GM18499 (cell line): Measurements from ENCODE around the gene CCDC9B.

Experiments
- ATAC-seq: cut with Tn5 transposase; IDR thresholded peaks from one replicate; pipeline ENCODE4 v1.9.1; 2021; ENCODE audit warnings: moderate number of reproducible peaks; ENCODE audit not compliant: insufficient read depth, unreplicated experiment

CCDC9B gene

GRCh38 chr15:40340740-40341400 lies at the start of gene CCDC9B:
Gene CCDC9B (minus strand): TSS chr15:40340939. CDS start chr15:40340819, 120 bp downstream.
- no peak for ATAC-seq

GRCh38 chr15:40389824-40390595 lies 49.3 kb upstream of the CCDC9B start:
- ATAC-seq, result no peak

- no peak for ATAC-seq
Measured at GRCh38 chr15:40388941-40389823, 48.4 kb upstream of the CCDC9B start.

DNA sequence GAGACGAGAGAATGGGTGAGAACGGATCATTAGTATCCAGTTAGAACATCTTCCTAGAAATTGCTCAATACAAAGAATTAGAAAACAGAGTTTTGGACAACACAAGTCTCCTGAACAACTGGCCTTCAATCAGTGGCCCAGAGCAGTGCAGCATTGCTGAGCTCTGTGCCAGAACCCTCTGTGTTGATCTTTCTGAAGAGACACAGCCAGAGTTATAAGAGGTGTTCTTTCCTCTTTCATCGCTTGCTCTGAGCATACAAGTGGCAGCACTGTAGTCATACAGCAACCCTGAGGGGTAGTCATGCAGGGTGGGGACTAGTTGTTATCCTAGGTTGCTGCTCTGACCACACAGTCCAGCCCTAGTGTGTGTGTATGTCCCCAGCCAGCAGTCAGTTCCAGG lies 45.7 kb upstream of the CCDC9B start:
- no peak for ATAC-seq

DNA sequence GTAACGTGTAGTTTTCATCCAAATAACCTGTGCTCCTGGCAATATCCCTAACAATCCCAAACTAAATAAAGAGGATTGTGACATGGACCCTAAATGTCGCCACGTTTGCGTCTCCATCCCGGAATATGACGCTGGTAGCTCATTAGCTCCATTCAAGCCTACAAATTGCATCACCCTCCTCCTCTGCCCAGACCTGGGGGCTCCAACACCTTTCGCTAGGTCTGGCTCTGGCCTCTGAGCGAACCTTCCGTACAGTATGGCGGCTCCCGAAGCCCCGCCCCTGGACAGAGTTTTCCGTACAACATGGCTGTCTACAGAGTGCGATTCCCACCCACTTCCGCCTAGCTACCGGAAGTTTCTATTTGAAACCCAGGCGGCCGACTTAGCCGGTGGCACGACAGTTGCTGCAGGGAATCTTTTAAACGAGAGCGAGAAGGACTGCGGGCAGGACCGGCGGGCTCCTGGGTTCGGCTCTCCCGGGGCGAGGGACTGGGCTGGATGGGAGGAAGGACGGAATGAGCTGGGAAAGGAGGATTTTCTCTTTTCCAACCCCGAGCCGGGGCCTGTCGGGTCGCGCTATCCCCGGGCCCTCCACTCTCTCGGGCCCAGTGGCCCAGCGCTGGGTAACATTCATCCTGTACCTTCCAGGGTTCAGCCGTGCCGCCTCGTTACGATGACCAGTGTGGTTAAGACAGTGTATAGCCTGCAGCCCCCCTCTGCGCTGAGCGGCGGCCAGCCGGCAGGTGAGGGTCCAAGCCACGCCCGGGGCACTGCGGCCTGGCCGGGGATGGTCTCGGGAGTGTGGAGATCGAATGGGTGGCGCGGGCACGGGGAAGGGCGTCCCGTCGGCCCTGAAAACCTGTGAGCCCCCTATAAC lies 42.1 kb upstream of the CCDC9B start, which contains the start of gene KNSTRN:
Gene KNSTRN (plus strand): TSS at position 142 of the 877 bp plus-strand sequence. CDS start 115 bp downstream, at position 257.
- peak; percentile 87 for ATAC-seq

DNA sequence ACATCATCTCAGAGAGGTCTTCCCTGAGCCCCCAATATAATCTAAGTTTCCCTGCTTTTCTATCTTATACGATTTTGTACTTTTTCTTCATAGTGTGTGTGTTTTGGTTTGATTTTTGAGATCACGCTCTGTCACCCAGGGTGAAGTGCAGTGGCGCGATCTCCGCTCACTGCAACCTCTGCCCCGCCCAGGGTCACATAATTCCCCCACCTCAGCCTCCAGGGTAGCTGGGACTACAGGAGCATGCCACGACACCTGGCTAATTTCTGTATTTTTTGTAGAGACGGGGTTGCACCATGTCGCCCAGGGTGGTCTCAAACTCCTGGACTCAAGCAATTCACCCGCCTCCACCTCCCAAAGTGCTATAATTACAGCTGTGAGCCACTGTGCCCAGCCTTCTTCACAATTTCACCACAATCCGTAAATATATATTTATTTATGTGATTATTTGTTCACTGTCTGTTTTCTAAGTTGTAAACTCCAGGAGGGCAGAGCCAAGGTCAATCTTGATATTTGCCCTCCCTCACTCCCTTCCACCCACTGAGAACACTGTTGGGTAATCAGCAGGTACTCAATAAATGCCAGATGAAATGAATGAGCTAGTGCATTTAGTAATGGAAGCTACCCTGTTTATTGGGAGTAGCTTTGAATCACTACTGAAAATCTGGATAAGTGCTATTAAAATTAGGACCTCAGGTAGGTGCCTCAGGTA lies 41.2 kb upstream of the CCDC9B start:
- no peak for ATAC-seq

DNA sequence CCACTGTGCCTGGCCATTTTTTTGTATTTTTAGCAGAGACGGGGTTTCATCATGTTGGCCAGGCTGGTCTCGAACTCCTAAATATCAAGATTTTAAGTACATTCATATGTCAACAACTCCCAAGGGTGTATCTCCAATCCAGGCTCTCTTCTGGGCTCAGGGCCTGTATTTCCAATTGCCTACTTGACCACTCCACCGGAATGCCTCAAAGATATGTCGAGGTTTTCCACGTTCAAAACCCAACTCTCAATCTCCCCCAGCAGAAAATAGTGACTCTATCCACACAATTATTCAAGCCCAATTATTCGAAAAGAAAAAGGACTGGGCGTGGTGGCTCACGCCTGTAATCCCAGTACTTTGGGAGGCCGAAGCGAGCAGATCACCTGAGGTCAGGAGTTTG lies 39.9 kb upstream of the CCDC9B start:
- no peak for ATAC-seq

DNA sequence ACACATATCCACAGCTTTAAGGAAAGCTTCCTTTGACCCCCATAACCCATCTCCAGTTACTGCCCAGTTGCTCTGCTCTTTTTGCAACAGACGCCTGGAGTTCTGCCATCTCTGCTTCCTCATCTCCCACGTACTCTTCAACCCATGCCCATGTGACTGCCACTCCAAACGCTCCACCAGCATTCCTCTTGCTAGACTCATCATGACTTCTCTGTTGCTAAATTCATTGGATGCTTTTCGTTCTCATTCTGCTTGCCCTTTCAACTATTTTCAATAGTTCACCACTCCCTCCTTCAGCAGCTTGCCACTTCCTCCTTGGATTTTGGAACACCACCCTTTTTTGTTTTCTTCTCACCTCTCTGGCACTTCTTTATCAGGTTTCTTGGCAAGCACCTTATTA lies 39.1 kb upstream of the CCDC9B start:
- no peak for ATAC-seq

GRCh38 chr15:40379374-40379773 lies 38.6 kb upstream of the CCDC9B start:
- ATAC-seq, result no peak

GRCh38 chr15:40377606-40378005 lies 36.9 kb upstream of the CCDC9B start:
- ATAC-seq, result no peak

- ATAC-seq, result no peak
Measured at GRCh38 chr15:40372981-40373380, 32.2 kb upstream of the CCDC9B start.

- no peak for ATAC-seq
Measured at GRCh38 chr15:40369971-40370370, 29.2 kb upstream of the CCDC9B start.

DNA sequence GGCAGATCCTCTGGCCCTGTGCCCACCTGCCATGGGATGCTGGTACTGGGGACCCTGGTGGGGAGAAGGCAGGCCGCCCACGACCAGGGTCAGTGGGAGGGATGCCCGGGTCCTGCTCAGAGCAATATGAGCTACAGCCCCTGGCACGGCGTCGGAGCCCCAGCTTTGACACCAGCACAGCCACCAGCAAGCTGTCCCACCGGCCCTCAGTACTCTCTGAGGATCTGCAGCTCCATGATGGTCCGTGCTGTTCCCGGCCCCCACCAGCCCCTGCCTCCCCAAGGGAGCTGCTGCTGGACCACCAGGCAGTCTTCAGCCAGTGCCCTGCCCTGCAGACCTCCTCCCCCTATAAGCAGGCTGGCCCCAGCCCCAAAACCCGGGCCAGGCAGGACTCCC lies 28.7 kb upstream of the CCDC9B start:
- no peak for ATAC-seq

GRCh38 chr15:40368719-40369473 lies 28.2 kb upstream of the CCDC9B start:
- ATAC-seq, result no peak

DNA sequence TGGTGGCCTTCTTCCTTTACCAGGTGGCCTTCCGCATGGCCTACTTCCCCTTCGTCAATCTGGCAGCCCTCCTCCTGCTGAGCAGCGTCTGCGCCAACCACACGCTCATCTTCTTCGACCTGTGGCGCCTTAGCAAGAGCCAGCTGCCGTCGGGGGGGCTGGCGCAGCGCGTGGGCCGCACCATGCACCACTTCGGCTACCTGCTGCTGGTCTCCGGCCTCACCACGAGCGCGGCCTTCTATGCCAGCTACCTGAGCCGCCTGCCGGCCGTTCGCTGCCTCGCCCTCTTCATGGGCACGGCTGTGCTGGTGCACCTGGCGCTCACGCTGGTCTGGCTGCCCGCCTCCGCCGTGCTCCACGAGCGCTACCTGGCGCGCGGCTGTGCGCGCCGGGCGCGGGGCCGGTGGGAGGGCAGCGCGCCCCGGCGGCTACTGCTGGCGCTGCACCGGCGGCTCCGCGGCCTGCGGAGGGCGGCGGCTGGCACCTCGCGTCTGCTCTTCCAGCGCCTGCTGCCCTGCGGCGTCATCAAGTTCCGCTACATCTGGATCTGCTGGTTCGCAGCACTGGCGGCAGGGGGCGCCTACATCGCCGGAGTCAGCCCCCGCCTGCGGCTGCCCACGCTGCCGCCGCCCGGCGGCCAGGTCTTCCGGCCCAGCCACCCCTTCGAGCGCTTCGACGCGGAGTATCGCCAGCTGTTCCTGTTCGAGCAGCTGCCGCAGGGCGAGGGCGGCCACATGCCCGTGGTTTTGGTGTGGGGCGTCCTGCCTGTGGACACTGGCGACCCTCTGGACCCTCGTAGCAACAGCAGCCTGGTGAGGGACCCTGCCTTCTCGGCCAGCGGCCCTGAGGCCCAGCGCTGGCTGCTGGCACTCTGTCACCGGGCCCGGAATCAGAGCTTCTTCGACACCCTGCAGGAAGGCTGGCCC lies 27.2 kb upstream of the CCDC9B start:
- ATAC-seq, result peak; percentile 72

- no peak for ATAC-seq
Measured at GRCh38 chr15:40367371-40367685, 26.6 kb upstream of the CCDC9B start.

GRCh38 chr15:40366457-40367370 lies 26.0 kb upstream of the CCDC9B start:
- ATAC-seq, result no peak
